Measurements from ENCODE around the gene ATP2B2. TPM values are rescaled to one million over a fixed set of nuclear protein-coding genes. Genes with fewer than 3 reads are reported as not detected.

Gene ATP2B2
- total and polyA plus RNA-seq, 7 donors = 0.08 to 6.5 (median 0.77) TPM

DNA sequence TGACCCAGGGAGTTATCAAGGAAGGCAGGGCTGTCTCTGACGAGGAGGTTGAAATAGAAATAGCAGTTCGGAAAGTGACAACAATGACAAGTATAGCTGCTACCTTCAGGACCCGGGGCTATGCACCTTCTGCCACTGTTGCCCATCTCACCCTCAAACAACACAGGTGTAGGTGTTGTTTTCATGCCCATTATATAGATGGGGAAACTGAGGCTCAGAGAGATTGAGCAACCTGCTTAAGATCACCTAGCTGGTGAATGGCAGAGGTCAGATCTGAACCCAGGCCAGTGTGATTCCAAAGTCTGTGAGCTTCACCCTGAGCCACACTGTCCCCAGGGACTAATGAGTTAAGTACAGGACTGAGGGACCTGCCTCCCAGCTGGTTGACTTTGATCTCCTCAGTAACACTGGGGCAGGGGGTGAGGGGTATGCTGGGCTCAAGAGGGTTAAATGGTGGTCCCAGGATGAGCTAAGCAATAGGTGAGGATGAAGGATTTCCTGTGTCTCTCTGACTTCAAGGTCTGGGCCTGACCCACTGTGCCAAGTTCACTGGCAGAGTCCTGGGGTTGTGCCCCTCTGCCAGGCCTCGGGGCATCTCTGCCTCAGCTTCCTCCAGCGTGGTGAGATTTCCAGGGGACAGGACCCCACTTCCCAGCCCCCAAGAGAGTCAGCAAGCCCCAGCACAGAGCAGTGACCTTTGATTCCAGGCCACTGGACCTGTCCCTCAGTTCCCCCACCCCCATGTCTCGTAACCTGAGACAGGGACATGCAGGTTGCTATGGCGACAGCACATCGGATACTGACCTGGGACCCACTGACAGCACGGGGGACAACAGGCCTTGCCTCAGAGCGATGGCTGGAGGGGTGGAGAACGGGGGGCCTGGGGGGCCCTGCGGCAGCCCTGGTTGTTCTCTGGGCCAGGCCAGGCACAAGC, 35.0 kb downstream of the ATP2B2 start:
- intact Hi-C loops (cut with DNase I) = no loop called here
- TF ChIP-seq, protein P1, sequence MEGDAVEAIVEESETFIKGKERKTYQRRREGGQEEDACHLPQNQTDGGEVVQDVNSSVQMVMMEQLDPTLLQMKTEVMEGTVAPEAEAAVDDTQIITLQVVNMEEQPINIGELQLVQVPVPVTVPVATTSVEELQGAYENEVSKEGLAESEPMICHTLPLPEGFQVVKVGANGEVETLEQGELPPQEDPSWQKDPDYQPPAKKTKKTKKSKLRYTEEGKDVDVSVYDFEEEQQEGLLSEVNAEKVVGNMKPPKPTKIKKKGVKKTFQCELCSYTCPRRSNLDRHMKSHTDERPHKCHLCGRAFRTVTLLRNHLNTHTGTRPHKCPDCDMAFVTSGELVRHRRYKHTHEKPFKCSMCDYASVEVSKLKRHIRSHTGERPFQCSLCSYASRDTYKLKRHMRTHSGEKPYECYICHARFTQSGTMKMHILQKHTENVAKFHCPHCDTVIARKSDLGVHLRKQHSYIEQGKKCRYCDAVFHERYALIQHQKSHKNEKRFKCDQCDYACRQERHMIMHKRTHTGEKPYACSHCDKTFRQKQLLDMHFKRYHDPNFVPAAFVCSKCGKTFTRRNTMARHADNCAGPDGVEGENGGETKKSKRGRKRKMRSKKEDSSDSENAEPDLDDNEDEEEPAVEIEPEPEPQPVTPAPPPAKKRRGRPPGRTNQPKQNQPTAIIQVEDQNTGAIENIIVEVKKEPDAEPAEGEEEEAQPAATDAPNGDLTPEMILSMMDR (IDR thresholded peaks at IDR 0.05) = no peak
- peak overlapping the region; percentile 86 for H3K27ac ChIP-seq
- DNase-seq (peak in 1 of 2 donors; percentile 67), ATAC-seq (peak; percentile 18 to 47 (median 26))
- no peaks in the 10 kb centered on the region for H3K36me3 ChIP-seq (ENCODE audit: insufficient read depth in 1 of 2, low read depth in 1 of 2)
- WGBS, 3 donors = 12 to 22% (median 15%) methylated on average over 11 to 12 of the region's 12 CpGs
- no peaks in the 10 kb centered on the region for H3K9me3 ChIP-seq
- peak overlapping the region; percentile 48 for H3K4me3 ChIP-seq
- H3K4me1 ChIP-seq = peaks cover 43% of the 10 kb centered on the region
- no peaks in the 10 kb centered on the region for H3K27me3 ChIP-seq (ENCODE audit: insufficient read depth in 3 of 3, low read length in 2 of 3)

DNA sequence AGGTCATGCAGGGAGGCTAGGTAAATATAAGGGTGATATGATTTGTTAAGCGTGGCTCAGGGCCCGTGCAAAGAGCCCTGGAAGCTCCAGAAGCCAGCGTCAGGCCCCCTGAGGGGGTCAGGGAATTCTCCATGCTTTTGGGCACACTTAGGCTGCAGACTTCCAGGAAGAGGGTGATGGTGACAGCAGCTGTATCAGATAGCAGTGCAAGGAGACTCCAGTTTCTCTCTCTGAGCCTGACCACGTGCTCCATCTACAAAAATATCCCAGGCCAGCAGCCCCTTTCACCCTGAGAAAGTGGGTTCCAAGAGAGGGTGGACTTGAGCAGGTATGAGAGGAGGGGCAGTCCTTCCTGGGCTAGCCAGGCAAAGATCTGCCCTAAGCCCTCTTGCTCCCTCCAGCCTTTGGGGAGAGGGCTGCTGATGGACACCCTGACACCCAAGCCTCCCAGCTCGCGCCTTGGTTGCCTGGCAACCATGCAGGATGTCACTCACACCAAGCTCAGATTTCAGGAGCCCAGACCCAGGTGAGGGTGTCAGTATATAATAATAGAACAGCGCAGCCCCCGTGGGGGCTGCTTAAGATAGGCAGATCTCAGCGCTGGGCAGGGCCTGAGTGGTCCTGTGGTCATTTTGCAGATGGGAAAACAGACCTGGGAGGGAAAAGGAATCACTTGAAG, 35.8 kb downstream of the ATP2B2 start:
- DNase-seq (peak; percentile 48 to 84), ATAC-seq (peak; percentile 60 to 84 (median 76))
- H3K4me1 ChIP-seq = peaks cover 41% of the 10 kb centered on the region
- intact Hi-C loops (cut with DNase I) = loop anchor here in 1 of 2 donors (5.0 kb wide), 2 partner anchors 37 to 83 kb away; no protein-coding TSS in a partner anchor
- peak overlapping the region; percentile 86 for H3K27ac ChIP-seq
- no peaks in the 10 kb centered on the region for H3K27me3 ChIP-seq (ENCODE audit: insufficient read depth in 3 of 3, low read length in 2 of 3)
- no peaks in the 10 kb centered on the region for H3K9me3 ChIP-seq
- TF ChIP-seq, protein P1 (IDR thresholded peaks at IDR 0.05) = no peak
- peak overlapping the region; percentile 48 for H3K4me3 ChIP-seq
- WGBS, 3 donors = 12 to 19% (median 14%) methylated on average over 9 of the region's 9 CpGs
- no peaks in the 10 kb centered on the region for H3K36me3 ChIP-seq (ENCODE audit: insufficient read depth in 1 of 2, low read depth in 1 of 2)

DNA sequence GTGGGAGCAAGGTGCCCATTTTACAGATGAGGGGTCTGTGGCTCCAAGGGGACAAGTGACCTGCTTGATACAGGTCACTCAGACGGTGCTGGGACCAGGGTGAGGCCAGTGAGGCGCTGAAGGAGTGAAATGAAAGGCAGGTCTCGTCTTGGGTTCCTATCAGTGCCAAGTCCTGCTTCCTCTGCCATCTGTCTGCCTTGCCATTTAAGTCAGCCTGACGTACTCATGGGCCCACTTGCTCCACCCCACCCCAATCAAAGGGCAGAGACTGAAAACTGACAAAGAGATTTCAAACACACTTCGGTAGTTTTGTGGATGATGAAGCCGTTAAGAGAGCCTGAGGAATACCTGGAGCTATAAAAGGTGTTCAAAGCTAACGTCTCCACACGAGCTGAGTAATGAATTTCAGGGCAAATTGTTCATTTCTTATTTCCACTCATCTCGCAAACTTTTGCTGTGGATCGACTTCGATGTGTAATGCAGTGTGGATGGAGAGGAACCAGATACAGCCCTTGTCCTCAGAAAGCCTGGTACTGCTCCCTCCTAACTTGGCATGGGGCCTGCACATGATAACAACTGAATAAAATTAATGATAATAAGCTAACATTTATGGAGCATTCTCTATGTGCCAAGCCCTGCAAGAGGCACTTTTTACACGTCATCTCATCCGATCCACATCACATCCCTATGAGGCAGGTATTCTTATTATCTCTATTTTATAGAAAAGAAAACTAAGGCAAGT, 36.6 kb downstream of the ATP2B2 start:
- intact Hi-C loops (cut with DNase I) = loop anchor here in 1 of 2 donors (5.0 kb wide), 2 partner anchors 36 to 84 kb away; no protein-coding TSS in a partner anchor
- peaks cover 46% of the 10 kb centered on the region for H3K4me1 ChIP-seq
- TF ChIP-seq, protein P1 (IDR thresholded peaks at IDR 0.05) = no peak
- no peaks in the 10 kb centered on the region for H3K36me3 ChIP-seq (ENCODE audit: insufficient read depth in 1 of 2, low read depth in 1 of 2)
- ATAC-seq (peak in 2 of 4 donors; percentile 3 to 8), DNase-seq (no peak)
- 29 to 55% (median 31%) methylated on average over 13 of the region's 13 CpGs for WGBS, 3 donors
- no peaks in the 10 kb centered on the region for H3K9me3 ChIP-seq
- peak overlapping the region; percentile 86 for H3K27ac ChIP-seq
- H3K4me3 ChIP-seq = peak overlapping the region; percentile 48
- no peaks in the 10 kb centered on the region for H3K27me3 ChIP-seq (ENCODE audit: insufficient read depth in 3 of 3, low read length in 2 of 3)

DNA sequence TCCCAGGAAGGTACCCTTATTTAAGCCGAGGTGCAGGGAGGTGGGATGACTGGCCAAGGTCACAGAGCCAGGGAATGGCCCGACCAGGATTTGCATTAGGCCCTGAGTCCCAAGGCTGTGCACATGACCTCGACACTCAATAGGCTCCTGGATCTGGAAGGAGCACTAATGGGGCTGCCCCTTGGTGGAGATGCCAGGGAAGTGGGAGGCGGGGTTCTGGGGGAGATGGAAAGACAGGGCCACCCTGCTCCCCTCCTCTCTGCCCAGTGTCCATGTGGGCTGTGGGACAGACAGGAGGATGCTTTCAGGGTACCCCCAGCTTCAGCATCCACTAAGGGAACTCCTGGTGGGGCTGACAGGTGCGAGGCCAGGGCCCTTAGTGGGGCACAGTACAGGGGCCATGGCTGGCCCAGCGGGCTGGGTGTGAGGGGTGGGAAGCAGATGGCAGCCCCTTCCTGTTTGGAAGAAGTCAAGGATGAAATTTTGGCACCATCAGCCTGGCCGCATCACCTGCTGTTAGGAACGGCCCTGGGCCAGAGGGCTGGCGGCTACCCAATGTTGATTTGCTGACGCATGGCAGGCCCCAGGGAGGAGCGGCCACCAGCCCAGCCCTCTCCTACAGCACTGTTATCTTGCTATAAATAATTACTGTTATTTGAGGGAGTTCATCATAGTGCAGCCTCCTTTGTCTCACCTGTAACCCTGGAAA, 37.3 kb downstream of the ATP2B2 start:
- intact Hi-C loops (cut with DNase I) = loop anchor here in 1 of 2 donors (5.0 kb wide), 2 partner anchors 36 to 84 kb away; no protein-coding TSS in a partner anchor
- DNase-seq (peak; percentile 54 to 86), ATAC-seq (peak; percentile 42 to 66 (median 62))
- 31 to 52% (median 37%) methylated on average over 10 to 11 of the region's 11 CpGs for WGBS, 3 donors
- Histone ChIP-seq H3K4me1 (peaks cover 48% of the 10 kb centered on the region), H3K9me3 (no peaks in the 10 kb centered on the region), H3K27ac (peak overlapping the region; percentile 86), H3K4me3 (no peak overlapping the region), H3K27me3 (ENCODE audit: insufficient read depth in 3 of 3, low read length in 2 of 3) (no peaks in the 10 kb centered on the region), H3K36me3 (ENCODE audit: insufficient read depth in 1 of 2, low read depth in 1 of 2) (no peaks in the 10 kb centered on the region)
- TF ChIP-seq, protein P1 (IDR thresholded peaks at IDR 0.05) = no peak

All from psoas muscle (tissue), 8 donors.